ENCODE measurements around the gene SBK3. TPM values are rescaled to one million over a fixed set of nuclear protein-coding genes. Genes with fewer than 3 reads are reported as not detected.

SBK3 gene
- total RNA-seq, 1 experiment from 2014 or later, result 1.2 TPM

GRCh38 chr19:55566823-55567222, 21.5 kb upstream of the SBK3 start (continued):
- TF ChIP-seq EGR1 (IDR thresholded peaks at IDR 0.05; ENCODE audit: low read depth) (no peak), POLR2AphosphoS5 (IDR thresholded peaks at IDR 0.05; ENCODE audit: low read depth, low read length) (no peak)

- H3K79me2 ChIP-seq (ENCODE audit: insufficient read depth, low read length), result no peaks in the 10 kb centered on the region
- ChIA-PET POLR2A (no interaction called here), CTCF (no interaction called here), RAD21 (ENCODE audit: low non-redundant PET in 1 of 2, low total read pairs in 2 of 2, uncharacterized antibody in 2 of 2, unreplicated experiment in 2 of 2) (no interaction called here)
- no TSS peak for BruUV-seq (replicated peaks)
- H3K9ac ChIP-seq (ENCODE audit: low read length), result no peak overlapping the region
- no peaks in the 10 kb centered on the region for H3K4me1 ChIP-seq (ENCODE audit: control insufficient read depth in 1 of 2, insufficient read depth in 2 of 2, low read length in 2 of 2)
- intact Hi-C loops (cut with micrococcal nuclease), result no loop called here
- no peak overlapping the region for H2AFZ ChIP-seq (ENCODE audit: low read depth, low read length, poor library complexity, severe bottlenecking)
- no peaks in the 10 kb centered on the region for H3K27me3 ChIP-seq (ENCODE audit: insufficient read depth, low read length)
- H3K9me3 ChIP-seq (ENCODE audit: control insufficient read depth in 1 of 2, insufficient read depth in 1 of 2, low read depth in 1 of 2, low read length in 2 of 2), result peaks cover 0 to 5% of the 10 kb centered on the region in 2 experiments; a peak in 1 of 4 replicates
- no peak overlapping the region for H3K4me2 ChIP-seq (ENCODE audit: low read length)
- H4K20me1 ChIP-seq (ENCODE audit: insufficient read depth), result no peaks in the 10 kb centered on the region
- no peak overlapping the region for H3K4me3 ChIP-seq (replicated peaks in 1 of 2; ENCODE audit: low read depth in 1 of 2, low read length in 2 of 2)
- no peak for TF ChIP-seq SP1 (IDR thresholded peaks at IDR 0.05; ENCODE audit: low read depth)
- TF ChIP-seq EZH2phosphoT487 (IDR thresholded peaks at IDR 0.05; ENCODE audit: borderline replicate concordance), result no peak
- no peak for TF ChIP-seq ZNF274 (IDR thresholded peaks at IDR 0.05; ENCODE audit: low read depth, low read length)
- no peak for TF ChIP-seq RAD21 (IDR thresholded peaks at IDR 0.05; ENCODE audit: low read depth)
- TF ChIP-seq SIN3A (IDR thresholded peaks at IDR 0.05; ENCODE audit: low read depth), result no peak
- TF ChIP-seq ZBTB33 (IDR thresholded peaks at IDR 0.05; ENCODE audit: extremely low read depth, insufficient replicate concordance, low read length), result no peak
- TF ChIP-seq EGR1 (IDR thresholded peaks at IDR 0.05; ENCODE audit: low read depth), result no peak
- no peak for TF ChIP-seq FOSL1 (IDR thresholded peaks at IDR 0.05; ENCODE audit: low read depth)
- TF ChIP-seq CTCF (IDR thresholded peaks at IDR 0.05 in 2 of 3, conservative IDR thresholded peaks at IDR 0.05 in 1 of 3; ENCODE audit: borderline replicate concordance in 1 of 3, insufficient read depth in 1 of 3, low read depth in 2 of 3, low read length in 2 of 3), result no peak
- no peak for TF ChIP-seq YY1 (IDR thresholded peaks at IDR 0.05; ENCODE audit: extremely low read depth, insufficient replicate concordance, low read depth, low read length)
- no peak for TF ChIP-seq ELF1 (IDR thresholded peaks at IDR 0.05; ENCODE audit: borderline replicate concordance, low read depth)
- TF ChIP-seq SRF (IDR thresholded peaks at IDR 0.05; ENCODE audit: low read depth), result no peak
- no peak for TF ChIP-seq EZH2 (IDR thresholded peaks at IDR 0.05)
- ATAC-seq (no peak), DNase-seq (ENCODE audit: low read depth, low spot score) (no peak)
- no peaks in the 10 kb centered on the region for H3K36me3 ChIP-seq (ENCODE audit: control insufficient read depth in 1 of 2, insufficient read depth in 2 of 2, low read length in 2 of 2)
- no peak overlapping the region for H3K27ac ChIP-seq (ENCODE audit: low read depth, low read length)
- no peaks in the 10 kb centered on the region for H3K9me2 ChIP-seq (ENCODE audit: insufficient read depth)
Observed at GRCh38 chr19:55563261-55563690, 17.9 kb upstream of the SBK3 start.

Data from HCT116 (cell line).